DND-41 (cell line): ENCODE measurements around the gene VAPB.

ENCODE experiments used
- CTCF ChIP-seq: IDR thresholded peaks from 2 replicates; pipeline ENCODE4 v1.5.1; 2012; ENCODE audit warnings: borderline replicate concordance, low read length, moderate library complexity, mild to moderate bottlenecking; ENCODE audit not compliant: poor library complexity, severe bottlenecking; ENCODE audit errors: extremely low read depth
- EZH2 ChIP-seq: IDR thresholded peaks from 3 replicates; pipeline ENCODE4 v1.6.1; 2012; ENCODE audit warnings: borderline replicate concordance, low read depth, mild to moderate bottlenecking, moderate library complexity, low read length, inconsistent platforms; ENCODE audit not compliant: severe bottlenecking

GRCh38 chr20:58444746-58445255, 55.8 kb downstream of the VAPB start:
- TF ChIP-seq EZH2 (no peak), CTCF (no peak)
